Measurements from ENCODE around the gene MTIF2.

- TF ChIP-seq ZKSCAN1 (IDR thresholded peaks at IDR 0.05; ENCODE audit: low read depth, low read length) (no peak), MAZ (CRISPR knock-in tag; conservative IDR thresholded peaks at IDR 0.05 in 1 of 2, IDR thresholded peaks at IDR 0.05 in 1 of 2) (no peak), PHF8 (IDR thresholded peaks at IDR 0.05; ENCODE audit: borderline replicate concordance, low read length) (no peak), CTCF (IDR thresholded peaks at IDR 0.05 in 2 of 3, conservative IDR thresholded peaks at IDR 0.05 in 1 of 3; ENCODE audit: insufficient read depth in 2 of 3, low read depth in 1 of 3, low read length in 3 of 3) (no peak), NFIC (IDR thresholded peaks at IDR 0.05) (no peak), RBM15 (IDR thresholded peaks at IDR 0.05; ENCODE audit: insufficient read depth, low read length) (no peak), BHLHE40 (IDR thresholded peaks at IDR 0.05; ENCODE audit: low read length) (no peak), PRDM10 (IDR thresholded peaks at IDR 0.05; ENCODE audit: partially characterized antibody) (no peak)
- TF ChIP-seq, protein P1, sequence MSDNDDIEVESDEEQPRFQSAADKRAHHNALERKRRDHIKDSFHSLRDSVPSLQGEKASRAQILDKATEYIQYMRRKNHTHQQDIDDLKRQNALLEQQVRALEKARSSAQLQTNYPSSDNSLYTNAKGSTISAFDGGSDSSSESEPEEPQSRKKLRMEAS (CRISPR knock-in tag; IDR thresholded peaks at IDR 0.05) = no peak
- TF ChIP-seq, protein P2, sequence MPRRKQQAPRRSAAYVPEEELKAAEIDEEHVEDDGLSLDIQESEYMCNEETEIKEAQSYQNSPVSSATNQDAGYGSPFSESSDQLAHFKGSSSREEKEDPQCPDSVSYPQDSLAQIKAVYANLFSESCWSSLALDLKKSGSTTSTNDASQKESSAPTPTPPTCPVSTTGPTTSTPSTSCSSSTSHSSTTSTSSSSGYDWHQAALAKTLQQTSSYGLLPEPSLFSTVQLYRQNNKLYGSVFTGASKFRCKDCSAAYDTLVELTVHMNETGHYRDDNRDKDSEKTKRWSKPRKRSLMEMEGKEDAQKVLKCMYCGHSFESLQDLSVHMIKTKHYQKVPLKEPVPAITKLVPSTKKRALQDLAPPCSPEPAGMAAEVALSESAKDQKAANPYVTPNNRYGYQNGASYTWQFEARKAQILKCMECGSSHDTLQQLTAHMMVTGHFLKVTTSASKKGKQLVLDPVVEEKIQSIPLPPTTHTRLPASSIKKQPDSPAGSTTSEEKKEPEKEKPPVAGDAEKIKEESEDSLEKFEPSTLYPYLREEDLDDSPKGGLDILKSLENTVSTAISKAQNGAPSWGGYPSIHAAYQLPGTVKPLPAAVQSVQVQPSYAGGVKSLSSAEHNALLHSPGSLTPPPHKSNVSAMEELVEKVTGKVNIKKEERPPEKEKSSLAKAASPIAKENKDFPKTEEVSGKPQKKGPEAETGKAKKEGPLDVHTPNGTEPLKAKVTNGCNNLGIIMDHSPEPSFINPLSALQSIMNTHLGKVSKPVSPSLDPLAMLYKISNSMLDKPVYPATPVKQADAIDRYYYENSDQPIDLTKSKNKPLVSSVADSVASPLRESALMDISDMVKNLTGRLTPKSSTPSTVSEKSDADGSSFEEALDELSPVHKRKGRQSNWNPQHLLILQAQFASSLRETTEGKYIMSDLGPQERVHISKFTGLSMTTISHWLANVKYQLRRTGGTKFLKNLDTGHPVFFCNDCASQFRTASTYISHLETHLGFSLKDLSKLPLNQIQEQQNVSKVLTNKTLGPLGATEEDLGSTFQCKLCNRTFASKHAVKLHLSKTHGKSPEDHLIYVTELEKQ (CRISPR knock-in tag; IDR thresholded peaks at IDR 0.05) = no peak
These were observed 634 bp downstream of the MTIF2 start for GRCh38 chr2:55268288-55268906.
